HepG2 (cell line): Measurements from ENCODE around the gene PARP14. TPM values are rescaled to one million over a fixed set of nuclear protein-coding genes. Genes with fewer than 3 reads are reported as not detected.

ENCODE experiments used
- ATAC-seq: fragments of 200-7000 bp; cut with Tn5 transposase; 3 replicates; pipeline ENCODE4 v1.9.1; 2020; ENCODE audit warnings: mild to moderate bottlenecking, moderate library complexity
- BruUV-seq: library from RNA; stranded (reverse); fragments of 400-500 nt; replicated peaks from 2 replicates; lab custom pipeline; 2021; lab: Mats Ljungman, UMichigan
- CTCF ChIA-PET: fragments of 300-600 bp; formaldehyde crosslinking; extraction: SDS; loops from one replicate; lab custom pipeline; 2021; ENCODE audit warnings: low total read pairs, inconsistent platforms, low intra/inter-chr PET ratio; lab: Yijun Ruan, JAX
- POLR2A ChIA-PET: fragments of 350-600 bp; sonication (Branson Sonifier 250); formaldehyde crosslinking; loops from one replicate; lab custom pipeline; 2020; ENCODE audit warnings: antibody characterized with exemption, inconsistent platforms; lab: Yijun Ruan, JAX
- DNase-seq: peaks from one replicate; pipeline ENCODE4 v3.0.0-alpha.2; 2015; ENCODE audit warnings: low spot score
- FAIRE-seq: peaks from 3 replicates; lab custom pipeline; 2011; peaks lifted over from hg19 to GRCh38; lab: Jason Lieb, UNC
- H2AFZ ChIP-seq: one replicate; pipeline ENCODE4 v1.6.1; 2011; ENCODE audit warnings: low read length, inconsistent platforms
- H3K27ac ChIP-seq: fragments of 300-600 bp; 3 replicates; pipeline ENCODE4 v1.8.0; 2011; ENCODE audit warnings: mixed run types, mild to moderate bottlenecking, mixed read lengths, low read length, inconsistent platforms; ENCODE audit not compliant: insufficient read depth; ENCODE audit errors: extremely low read length
- H3K27me3 ChIP-seq, 2 experiments: fragments of 200-600 bp in 1 of 2; 2 replicates in 1 of 2; 3 replicates in 1 of 2; pipeline versions ENCODE4 v1.6.0 to v1.8.0; 2011; ENCODE audit warnings: low read length in 2 of 2, mild to moderate bottlenecking in 2 of 2, moderate library complexity in 2 of 2, inconsistent platforms in 1 of 2; ENCODE audit not compliant: insufficient read depth in 2 of 2, control insufficient read depth in 1 of 2
- H3K36me3 ChIP-seq, 2 experiments: fragments of 200-600 bp in 1 of 2; replicated peaks in 1 of 2; 2 replicates in 1 of 2; 3 replicates in 1 of 2; pipeline versions ENCODE4 v1.5.1 to v1.8.0; 2011; ENCODE audit warnings: low read length in 2 of 2, inconsistent platforms in 1 of 2; ENCODE audit not compliant: insufficient read depth in 2 of 2, control insufficient read depth in 1 of 2
- H3K4me1 ChIP-seq: 2 replicates; pipeline ENCODE4 v1.5.1; 2012; ENCODE audit warnings: low read length, inconsistent platforms; ENCODE audit not compliant: insufficient read depth
- H3K4me2 ChIP-seq: 2 replicates; pipeline ENCODE4 v1.6.0; 2011; ENCODE audit warnings: low read depth, low read length, inconsistent platforms
- H3K4me3 ChIP-seq, 3 experiments: fragments of 200-600 bp in 1 of 3; sonication (generic), shearing (Covaris generic) in 1 of 3; replicated peaks in 1 of 3; 2 replicates each; pipeline ENCODE4 v1.5.1; 2011 to 2016; ENCODE audit warnings: low read length in 3 of 3, inconsistent platforms in 2 of 3, low read depth in 2 of 3, mild to moderate bottlenecking in 2 of 3, control low read depth in 1 of 3, mixed read lengths in 1 of 3; ENCODE audit not compliant: insufficient read depth in 1 of 3
- H3K79me2 ChIP-seq: one replicate; pipeline ENCODE4 v1.6.1; 2011; ENCODE audit warnings: low read length, inconsistent platforms; ENCODE audit not compliant: insufficient read depth
- H3K9ac ChIP-seq: 2 replicates; pipeline ENCODE4 v1.6.0; 2011; ENCODE audit warnings: mild to moderate bottlenecking, low read depth, low read length, inconsistent platforms; ENCODE audit not compliant: insufficient read depth
- H3K9me3 ChIP-seq: 2 replicates; pipeline ENCODE4 v1.5.1; 2012; ENCODE audit warnings: mild to moderate bottlenecking, low read length
- H4K20me1 ChIP-seq: 2 replicates; pipeline ENCODE4 v1.6.0; 2011; ENCODE audit warnings: inconsistent platforms, mild to moderate bottlenecking, low read length, moderate library complexity; ENCODE audit not compliant: insufficient read depth
- BATF2 ChIP-seq: sonication (generic); formaldehyde crosslinking; IDR thresholded peaks from 2 replicates; pipeline ENCODE4 v1.8.0; 2022; ENCODE audit warnings: mild to moderate bottlenecking, missing genetic modification reagents, moderate library complexity
- CHCHD3 ChIP-seq: sonication (generic); formaldehyde crosslinking; IDR thresholded peaks from 2 replicates; pipeline ENCODE4 v1.8.0; 2022; ENCODE audit warnings: mild to moderate bottlenecking, missing genetic modification reagents, moderate library complexity
- FOXK2 ChIP-seq: fragments of 450-650 bp; IDR thresholded peaks from 2 replicates; pipeline ENCODE4 v1.6.1; 2016
- GATA4 ChIP-seq: sonication (generic); IDR thresholded peaks from 2 replicates; pipeline ENCODE4 v1.6.1; 2016; ENCODE audit warnings: antibody characterized with exemption, low read depth, borderline replicate concordance
- HES4 ChIP-seq: sonication (generic); formaldehyde crosslinking; IDR thresholded peaks from 2 replicates; pipeline ENCODE4 v1.9.0; 2021; ENCODE audit warnings: mild to moderate bottlenecking, missing genetic modification reagents, borderline replicate concordance
- HNRNPH1 ChIP-seq: fragments of 200-400 bp; formaldehyde crosslinking; optimal IDR thresholded peaks from 2 replicates; pipeline ENCODE3; 2017; ENCODE audit warnings: mild to moderate bottlenecking, low read depth, low read length
- PLRG1 ChIP-seq: fragments of 450-650 bp; conservative IDR thresholded peaks from 2 replicates; pipeline ENCODE4 v1.6.1; 2016
- ZFP62 ChIP-seq: sonication (generic); formaldehyde crosslinking; IDR thresholded peaks from 2 replicates; pipeline ENCODE4 v1.4.0; 2020; ENCODE audit warnings: missing genetic modification reagents
- ZNF460 ChIP-seq: sonication (generic); formaldehyde crosslinking; IDR thresholded peaks from 2 replicates; pipeline ENCODE4 v1.5.1; 2020; ENCODE audit warnings: missing genetic modification reagents, mild to moderate bottlenecking, borderline replicate concordance
- ZNF530 ChIP-seq: sonication (generic); formaldehyde crosslinking; IDR thresholded peaks from 2 replicates; pipeline ENCODE4 v1.5.0; 2020; ENCODE audit warnings: low read depth, mild to moderate bottlenecking, missing genetic modification reagents
- ZNF570 ChIP-seq: sonication (generic); formaldehyde crosslinking; IDR thresholded peaks from 2 replicates; pipeline ENCODE4 v1.4.0; 2020; ENCODE audit warnings: mild to moderate bottlenecking, missing genetic modification reagents, borderline replicate concordance
- ZNF75D ChIP-seq: sonication (generic); formaldehyde crosslinking; IDR thresholded peaks from 2 replicates; pipeline ENCODE4 v1.8.1; 2023; ENCODE audit warnings: missing genetic modification reagents, mild to moderate bottlenecking, borderline replicate concordance
- ZNF775 ChIP-seq: sonication (generic); formaldehyde crosslinking; IDR thresholded peaks from 2 replicates; pipeline ENCODE4 v1.4.0; 2020; ENCODE audit warnings: missing genetic modification reagents, mild to moderate bottlenecking, moderate library complexity, borderline replicate concordance
- ZNF878 ChIP-seq: sonication (generic); formaldehyde crosslinking; IDR thresholded peaks from 2 replicates; pipeline ENCODE4 v1.8.1; 2023; ENCODE audit warnings: mild to moderate bottlenecking, missing genetic modification reagents, moderate library complexity
- ZSCAN9 ChIP-seq: IDR thresholded peaks from 2 replicates; pipeline ENCODE4 v1.6.1; 2016; ENCODE audit warnings: borderline replicate concordance
- WGBS: methylation state at CpG from one replicate; pipeline ENCODE4 v1.1.6; 2017; ENCODE audit warnings: low lambda C conversion rate; 5-methylcytosine and 5-hydroxymethylcytosine counted together
- in situ Hi-C: cut with HindIII; loops from 2 replicates; pipeline ENCODE4 v1.10.0; 2017; ENCODE audit warnings: low pct_unique_long_range_greater_than_20kb; ENCODE audit not compliant: extremely low pct_ligation_motif_present
- intact Hi-C: fragments of 100-400 bp; cut with micrococcal nuclease; formaldehyde crosslinking; loops from one replicate; pipeline ENCODE4 v1.10.0; 2022; ENCODE audit not compliant: unreplicated experiment
- polyA plus RNA-seq, 8 experiments: library from polyadenylated mRNA; depleted of rRNA in 3 of 8; stranded (reverse) in 7 of 8; unstranded in 1 of 8; fragments of >200 nt; fragmentation: Illumina TruSeq in 4 of 8; extraction: Trizol in 4 of 8; gene quantifications; 2 replicates each; pipeline versions ENCODE4 v1.2.1 to v1.2.3, GENCODE V29; 2011 to 2016; ENCODE audit warnings: low read depth in 4 of 8, missing spikeins in 1 of 8, mixed read lengths in 1 of 8; ENCODE audit not compliant: insufficient read depth in 1 of 8
- total RNA-seq, 5 experiments: library from RNA; depleted of rRNA; stranded (reverse); fragments of >200 nt; fragmentation: Illumina TruSeq; extraction: Trizol; gene quantifications; 2 replicates each; pipeline ENCODE4 v1.2.3, GENCODE V29; 2016; ENCODE audit warnings: low read depth in 1 of 5

The PARP14 gene
- total and polyA plus RNA-seq, 2 of the 13 experiments (the other 11 are each of a cell fraction or from before 2014, with no cell fraction given): 9.0 to 19.1 TPM

- BruUV-seq: no TSS peak
- no peaks in the 10 kb centered on the region for H4K20me1 ChIP-seq
- no peak overlapping the region for H3K9ac ChIP-seq
- TF ChIP-seq GATA4 (no peak), ZNF878 (CRISPR knock-in tag) (no peak), ZNF570 (CRISPR knock-in tag) (no peak)
- no peak overlapping the region for H3K4me2 ChIP-seq
- no peak for ATAC-seq
- DNase-seq: no peak
- ChIA-PET CTCF (interaction anchor here (1.5 kb wide), 1 partner anchor 272 kb away, joined by 4 read pairs; the partner anchor contains the start of gene SEMA5B), POLR2A (interaction anchor here (1.1 kb wide), 1 partner anchor 446 kb away, joined by 5 read pairs; the partner anchor contains the start of gene SEC22A)
- FAIRE-seq: no peak
- H3K36me3 ChIP-seq: 0 out of 5 replicates have a peak, but pooled peaks cover 0 to 5% of the 10 kb centered on the region in 2 experiments
- in situ Hi-C loops (loop anchor here (25.0 kb wide), 1 partner anchor 282 kb away; the partner anchor contains the start of gene SEMA5B), intact Hi-C loops (loop anchor here (2.0 to 10.0 kb wide), 3 partner anchors 39 to 187 kb away; partner anchors contain the start of gene SLC49A4)
- H3K4me3 ChIP-seq: no peak overlapping the region
- no peak overlapping the region for H2AFZ ChIP-seq
- no peak overlapping the region for H3K27ac ChIP-seq
- WGBS: 100% methylated on average over 1 of the region's 2 CpGs
- no peaks in the 10 kb centered on the region for H3K27me3 ChIP-seq
- H3K9me3 ChIP-seq: no peaks in the 10 kb centered on the region
- no peaks in the 10 kb centered on the region for H3K4me1 ChIP-seq
- H3K79me2 ChIP-seq: no peaks in the 10 kb centered on the region
Observed at GRCh38 chr3:122755491-122755890, 74.9 kb downstream of the PARP14 start.

GRCh38 chr3:122758877-122759560 is 78.4 kb downstream of the PARP14 start:
- H3K27ac ChIP-seq: no peak overlapping the region
- ATAC-seq: no peak
- no peaks in the 10 kb centered on the region for H3K9me3 ChIP-seq
- no peaks in the 10 kb centered on the region for H3K4me1 ChIP-seq
- FAIRE-seq: no peak
- no peak for TF ChIP-seq ZNF75D (CRISPR knock-in tag)
- TF ChIP-seq PLRG1: no peak
- no peak for TF ChIP-seq BATF2 (CRISPR knock-in tag)
- no peak for TF ChIP-seq ZNF775 (CRISPR knock-in tag)
- TF ChIP-seq FOXK2: no peak
- no peak for TF ChIP-seq HNRNPH1
- TF ChIP-seq ZFP62 (CRISPR knock-in tag): no peak
- TF ChIP-seq ZNF530 (CRISPR knock-in tag): no peak
- TF ChIP-seq CHCHD3: no peak
- TF ChIP-seq ZSCAN9 (CRISPR knock-in tag): no peak
- TF ChIP-seq HES4 (CRISPR knock-in tag): no peak
- TF ChIP-seq ZNF460 (CRISPR knock-in tag): no peak
- intact Hi-C loops: loop anchor here (10.0 kb wide), 1 partner anchor 96 kb away; no protein-coding TSS in a partner anchor
- 85% methylated on average over 3 of the region's 3 CpGs for WGBS
- no peak overlapping the region for H3K4me3 ChIP-seq
- no peaks in the 10 kb centered on the region for H3K27me3 ChIP-seq
- in situ Hi-C loops: loop anchor here (25.0 kb wide), 1 partner anchor 278 kb away; the partner anchor contains the start of gene SEMA5B
- 0 out of 5 replicates have a peak, but pooled peaks cover 0 to 4% of the 10 kb centered on the region in 2 experiments for H3K36me3 ChIP-seq
- ChIA-PET POLR2A (no interaction called here), CTCF (no interaction called here)
- no peak overlapping the region for H3K4me2 ChIP-seq
- no peak overlapping the region for H3K9ac ChIP-seq
- no peak overlapping the region for H2AFZ ChIP-seq
- no TSS peak for BruUV-seq
- H3K79me2 ChIP-seq: no peaks in the 10 kb centered on the region
- H4K20me1 ChIP-seq: no peaks in the 10 kb centered on the region
- DNase-seq: no peak
